Stimulated activated effector memory CD8-positive, alpha-beta T cell treated with anti-CD3 and anti-CD28 coated beads, Interleukin-12 subunit alpha, Interleukin-12 subunit beta, amount 100 ng/mL, for 72 hours (primary cell): ENCODE measurements around the gene KCNN3.

Experiments used
- ATAC-seq: fragments of 150-1000 bp; cut with Tn5 transposase; 2 replicates; pipeline ENCODE4 v1.10.0; 2021
- DNase-seq, 2 donors: peaks; one replicate each; pipeline ENCODE4 v3.0.0; 2021 to 2022; ENCODE audit warnings: low spot score in 2 of 2
- H3K27ac Mint-ChIP-seq: one replicate; pipeline ENCODE4 v1.8.0; 2022; ENCODE audit warnings: mild to moderate bottlenecking, mixed read lengths
- H3K36me3 Mint-ChIP-seq: one replicate; pipeline ENCODE4 v1.8.0; 2022; ENCODE audit warnings: mild to moderate bottlenecking, mixed read lengths
- H3K4me1 Mint-ChIP-seq: one replicate; pipeline ENCODE4 v1.8.0; 2022; ENCODE audit warnings: mixed read lengths
- H3K4me3 Mint-ChIP-seq: one replicate; pipeline ENCODE4 v1.8.0; 2022; ENCODE audit warnings: mild to moderate bottlenecking, mixed read lengths
- H3K9me3 Mint-ChIP-seq: one replicate; pipeline ENCODE4 v1.8.0; 2022; ENCODE audit warnings: mixed read lengths

KCNN3 gene

GRCh38 chr1:154857441-154858215, 12.5 kb downstream of the KCNN3 start:
- Mint-ChIP-seq H3K9me3 (no peaks in the 10 kb centered on the region), H3K4me3 (no peak overlapping the region), H3K27ac (no peak overlapping the region), H3K36me3 (no peaks in the 10 kb centered on the region), H3K4me1 (peaks cover 45% of the 10 kb centered on the region)
- ATAC-seq (peak; percentile 63), DNase-seq (no peak)

GRCh38 chr1:154857022-154857421, 13.1 kb downstream of the KCNN3 start:
- Mint-ChIP-seq H3K27ac (no peak overlapping the region), H3K36me3 (no peaks in the 10 kb centered on the region), H3K9me3 (no peaks in the 10 kb centered on the region), H3K4me1 (peaks cover 39% of the 10 kb centered on the region), H3K4me3 (no peak overlapping the region)
- DNase-seq: no peak
- no peak for ATAC-seq

GRCh38 chr1:154856544-154856943, 13.5 kb downstream of the KCNN3 start:
- no peak for DNase-seq
- H3K9me3 Mint-ChIP-seq: no peaks in the 10 kb centered on the region
- H3K27ac Mint-ChIP-seq: no peak overlapping the region
- H3K4me3 Mint-ChIP-seq: no peak overlapping the region
- ATAC-seq: peak; percentile 55
- H3K36me3 Mint-ChIP-seq: no peaks in the 10 kb centered on the region
- peaks cover 34% of the 10 kb centered on the region for H3K4me1 Mint-ChIP-seq

- no peak overlapping the region for H3K4me3 Mint-ChIP-seq
- ATAC-seq: no peak
- H3K36me3 Mint-ChIP-seq: no peaks in the 10 kb centered on the region
- H3K9me3 Mint-ChIP-seq: no peaks in the 10 kb centered on the region
- H3K27ac Mint-ChIP-seq: no peak overlapping the region
- no peak for DNase-seq
- peaks cover 31% of the 10 kb centered on the region for H3K4me1 Mint-ChIP-seq
Measured at GRCh38 chr1:154856049-154856448, 14.0 kb downstream of the KCNN3 start.

GRCh38 chr1:154855186-154855851, 14.8 kb downstream of the KCNN3 start:
- no peak for DNase-seq

GRCh38 chr1:154852845-154853244, 17.2 kb downstream of the KCNN3 start:
- no peak for ATAC-seq
- Mint-ChIP-seq H3K9me3 (no peaks in the 10 kb centered on the region), H3K4me1 (peaks cover 29% of the 10 kb centered on the region), H3K36me3 (peaks cover 7% of the 10 kb centered on the region), H3K4me3 (no peak overlapping the region), H3K27ac (peak overlapping the region; percentile 24)
- DNase-seq: no peak

More at GRCh38 chr1:154855186-154855851, 14.8 kb downstream of the KCNN3 start:
- Mint-ChIP-seq H3K9me3 (no peaks in the 10 kb centered on the region), H3K4me3 (no peak overlapping the region), H3K27ac (no peak overlapping the region), H3K4me1 (peaks cover 29% of the 10 kb centered on the region), H3K36me3 (no peaks in the 10 kb centered on the region)
- peak; percentile 31 for ATAC-seq

- ATAC-seq: no peak
Measured at GRCh38 chr1:154851392-154852177, 18.5 kb downstream of the KCNN3 start.

GRCh38 chr1:154849645-154850131, 20.4 kb downstream of the KCNN3 start:
- peaks cover 16% of the 10 kb centered on the region for H3K4me1 Mint-ChIP-seq
- H3K27ac Mint-ChIP-seq: peak overlapping the region; percentile 58
- peaks cover 7% of the 10 kb centered on the region for H3K36me3 Mint-ChIP-seq
- DNase-seq: peak in 1 of 2 donors; percentile 67
- H3K9me3 Mint-ChIP-seq: no peaks in the 10 kb centered on the region
- no peak overlapping the region for H3K4me3 Mint-ChIP-seq
- peak; percentile 93 for ATAC-seq

More at GRCh38 chr1:154851392-154852177, 18.5 kb downstream of the KCNN3 start:
- H3K4me1 Mint-ChIP-seq: peaks cover 21% of the 10 kb centered on the region
- no peak overlapping the region for H3K27ac Mint-ChIP-seq
- DNase-seq: no peak
- H3K4me3 Mint-ChIP-seq: no peak overlapping the region
- peaks cover 7% of the 10 kb centered on the region for H3K36me3 Mint-ChIP-seq
- no peaks in the 10 kb centered on the region for H3K9me3 Mint-ChIP-seq

GRCh38 chr1:154848983-154849382, 21.1 kb downstream of the KCNN3 start:
- Mint-ChIP-seq H3K4me1 (peaks cover 16% of the 10 kb centered on the region), H3K9me3 (no peaks in the 10 kb centered on the region), H3K36me3 (peaks cover 7% of the 10 kb centered on the region), H3K27ac (peak overlapping the region; percentile 58), H3K4me3 (no peak overlapping the region)
- ATAC-seq (no peak), DNase-seq (no peak)

- DNase-seq (no peak), ATAC-seq (no peak)
- Mint-ChIP-seq H3K27ac (no peak overlapping the region), H3K36me3 (peaks cover 7% of the 10 kb centered on the region), H3K9me3 (no peaks in the 10 kb centered on the region), H3K4me1 (peaks cover 16% of the 10 kb centered on the region), H3K4me3 (no peak overlapping the region)
Measured at GRCh38 chr1:154847891-154848290, 22.2 kb downstream of the KCNN3 start.

GRCh38 chr1:154846565-154847442, 23.3 kb downstream of the KCNN3 start:
- no peak overlapping the region for H3K27ac Mint-ChIP-seq
- no peak for ATAC-seq
- H3K9me3 Mint-ChIP-seq: no peaks in the 10 kb centered on the region
- no peak overlapping the region for H3K4me3 Mint-ChIP-seq
- peaks cover 7% of the 10 kb centered on the region for H3K36me3 Mint-ChIP-seq
- DNase-seq: no peak
- H3K4me1 Mint-ChIP-seq: peaks cover 16% of the 10 kb centered on the region

- Mint-ChIP-seq H3K36me3 (peaks cover 7% of the 10 kb centered on the region), H3K27ac (no peak overlapping the region)
- ATAC-seq: no peak
Measured at GRCh38 chr1:154845879-154846278, 24.2 kb downstream of the KCNN3 start.

GRCh38 chr1:154845174-154845573, 24.9 kb downstream of the KCNN3 start:
- H3K4me3 Mint-ChIP-seq: no peak overlapping the region
- no peaks in the 10 kb centered on the region for H3K9me3 Mint-ChIP-seq
- no peak for ATAC-seq
- DNase-seq: no peak
- H3K36me3 Mint-ChIP-seq: peaks cover 7% of the 10 kb centered on the region
- H3K27ac Mint-ChIP-seq: no peak overlapping the region
- peaks cover 14% of the 10 kb centered on the region for H3K4me1 Mint-ChIP-seq

More at GRCh38 chr1:154845879-154846278, 24.2 kb downstream of the KCNN3 start:
- H3K9me3 Mint-ChIP-seq: no peaks in the 10 kb centered on the region
- H3K4me3 Mint-ChIP-seq: no peak overlapping the region
- DNase-seq: no peak
- peaks cover 16% of the 10 kb centered on the region for H3K4me1 Mint-ChIP-seq

GRCh38 chr1:154844297-154844681, 25.8 kb downstream of the KCNN3 start:
- Mint-ChIP-seq H3K9me3 (no peaks in the 10 kb centered on the region), H3K36me3 (no peaks in the 10 kb centered on the region)

More at GRCh38 chr1:154844297-154844681, 25.8 kb downstream of the KCNN3 start:
- H3K27ac Mint-ChIP-seq: no peak overlapping the region
- H3K4me3 Mint-ChIP-seq: no peak overlapping the region
- no peak for DNase-seq
- H3K4me1 Mint-ChIP-seq: peaks cover 5% of the 10 kb centered on the region
- no peak for ATAC-seq
